Fibroblast of villous mesenchyme (primary cell): ENCODE data around the gene TYMP. TPM values are rescaled to one million over a fixed set of nuclear protein-coding genes. Genes with fewer than 3 reads are reported as not detected.

Experiments used
- DNase-seq: peaks from one replicate; pipeline ENCODE4 v3.0.0-alpha.2; 2010; ENCODE audit warnings: low read depth
- H3K4me3 ChIP-seq: 2 replicates; pipeline ENCODE4 v1.5.1; 2011; ENCODE audit warnings: low read depth, mild to moderate bottlenecking, low read length
- CTCF ChIP-seq: IDR thresholded peaks from 2 replicates; pipeline ENCODE4 v1.5.1; 2012; ENCODE audit warnings: low read depth, mild to moderate bottlenecking, low read length; ENCODE audit not compliant: insufficient read depth
- total RNA-seq: library from RNA; depleted of rRNA; stranded (reverse); fragments of >200 nt; gene quantifications from 2 replicates; pipeline ENCODE4 v1.2.3, GENCODE V29; 2012

The TYMP gene
- total RNA-seq, 1 donor = 16.0 TPM

- TF ChIP-seq CTCF = no peak
- H3K4me3 ChIP-seq = peak overlapping the region; percentile 71
- no peak for DNase-seq
Measured at GRCh38 chr22:50563413-50564160, 33.8 kb upstream of the TYMP start.

- TF ChIP-seq CTCF = peak; percentile 86
- peak within 1 kb of the TSS; percentile 71 for H3K4me3 ChIP-seq
- DNase-seq = peak; percentile 89
Measured at GRCh38 chr22:50562523-50563412, 33.0 kb upstream of the TYMP start, which contains the start of gene SYCE3. Gene SYCE3, minus strand, starts transcription at chr22:50562919. Its CDS starts 6,514 bp downstream, at chr22:50556405.

GRCh38 chr22:50561401-50562358 lies 31.9 kb upstream of the TYMP start:
- H3K4me3 ChIP-seq = no peak overlapping the region
- no peak for TF ChIP-seq CTCF
- DNase-seq = no peak

- no peak for TF ChIP-seq CTCF
Measured at GRCh38 chr22:50560034-50560433, 30.2 kb upstream of the TYMP start.

GRCh38 chr22:50556703-50557102 lies 26.9 kb upstream of the TYMP start:
- DNase-seq = no peak
- no peak overlapping the region for H3K4me3 ChIP-seq
- TF ChIP-seq CTCF = no peak

More at GRCh38 chr22:50560034-50560433, 30.2 kb upstream of the TYMP start:
- H3K4me3 ChIP-seq = no peak overlapping the region
- no peak for DNase-seq

- no peak for DNase-seq
- TF ChIP-seq CTCF = no peak
- H3K4me3 ChIP-seq = no peak overlapping the region
Measured at GRCh38 chr22:50553310-50553709, 23.5 kb upstream of the TYMP start.
